HG02759 (cell line): ENCODE measurements around the gene EMILIN2.

ENCODE experiments used
- ATAC-seq: cut with Tn5 transposase; IDR thresholded peaks from one replicate; pipeline ENCODE4 v1.9.1; 2021; ENCODE audit warnings: mild to moderate bottlenecking, moderate library complexity; ENCODE audit not compliant: unreplicated experiment

The EMILIN2 gene

GRCh38 chr18:2897448-2898185, 50.8 kb downstream of the EMILIN2 start:
- ATAC-seq = no peak

GRCh38 chr18:2898186-2898640, 51.4 kb downstream of the EMILIN2 start:
- peak; percentile 47 for ATAC-seq

GRCh38 chr18:2900684-2901422, 54.0 kb downstream of the EMILIN2 start:
- no peak for ATAC-seq

GRCh38 chr18:2901423-2901985, 54.7 kb downstream of the EMILIN2 start:
- no peak for ATAC-seq

GRCh38 chr18:2902327-2902726, 55.5 kb downstream of the EMILIN2 start:
- ATAC-seq = no peak

- ATAC-seq = no peak
These were observed 56.2 kb downstream of the EMILIN2 start for GRCh38 chr18:2903006-2903405.

- peak; percentile 33 for ATAC-seq
These were observed 59.3 kb downstream of the EMILIN2 start for GRCh38 chr18:2905854-2906703.

- peak; percentile 71 for ATAC-seq
These were observed 60.1 kb downstream of the EMILIN2 start for GRCh38 chr18:2906704-2907549.

GRCh38 chr18:2907550-2908135, 60.8 kb downstream of the EMILIN2 start:
- no peak for ATAC-seq

- no peak for ATAC-seq
These were observed 61.5 kb downstream of the EMILIN2 start for GRCh38 chr18:2908166-2908945.

- ATAC-seq = no peak
These were observed 62.1 kb downstream of the EMILIN2 start for GRCh38 chr18:2908946-2909335.

GRCh38 chr18:2909431-2910140, 62.8 kb downstream of the EMILIN2 start:
- ATAC-seq = no peak

GRCh38 chr18:2910261-2910660, 63.5 kb downstream of the EMILIN2 start:
- no peak for ATAC-seq

GRCh38 chr18:2910751-2911425, 64.1 kb downstream of the EMILIN2 start:
- no peak for ATAC-seq

- no peak for ATAC-seq
These were observed 64.7 kb downstream of the EMILIN2 start for GRCh38 chr18:2911533-2911932.

- ATAC-seq = no peak
These were observed 65.8 kb downstream of the EMILIN2 start for GRCh38 chr18:2912357-2913299.
